DLD1 (cell line): Measurements from ENCODE around the gene OR10H5.
"Not testable (repeated sequence)": the region's sequence is repeated elsewhere in the genome, so short reads cannot be mapped to it uniquely, and the experiment has no call there.

ENCODE experiments used
- in situ Hi-C: cut with HindIII; loops from 2 replicates; pipeline ENCODE4 v1.10.0; 2017; ENCODE audit warnings: low sequenced_read_pairs

OR10H5 gene

DNA sequence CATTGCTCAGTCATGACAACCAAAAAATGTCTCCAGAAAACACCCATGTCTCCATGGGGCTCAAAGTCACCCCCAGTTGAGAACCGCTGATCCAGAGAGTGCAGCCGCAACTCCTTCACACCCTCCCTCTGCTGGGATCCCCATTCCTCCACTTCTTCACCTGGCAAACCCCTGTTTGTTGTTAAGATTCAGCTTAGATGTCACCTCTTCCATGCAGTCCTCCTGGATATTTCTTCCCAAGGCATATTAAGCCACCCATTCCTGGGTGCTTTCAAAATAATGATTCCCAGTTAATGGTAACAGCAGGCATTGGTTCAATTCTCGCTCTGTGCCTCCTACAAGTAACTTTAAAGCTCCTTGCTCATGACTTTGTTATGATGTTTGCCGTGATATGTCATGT is 24.0 kb downstream of the OR10H5 start:
- in situ Hi-C loops, result no loop called here

DNA sequence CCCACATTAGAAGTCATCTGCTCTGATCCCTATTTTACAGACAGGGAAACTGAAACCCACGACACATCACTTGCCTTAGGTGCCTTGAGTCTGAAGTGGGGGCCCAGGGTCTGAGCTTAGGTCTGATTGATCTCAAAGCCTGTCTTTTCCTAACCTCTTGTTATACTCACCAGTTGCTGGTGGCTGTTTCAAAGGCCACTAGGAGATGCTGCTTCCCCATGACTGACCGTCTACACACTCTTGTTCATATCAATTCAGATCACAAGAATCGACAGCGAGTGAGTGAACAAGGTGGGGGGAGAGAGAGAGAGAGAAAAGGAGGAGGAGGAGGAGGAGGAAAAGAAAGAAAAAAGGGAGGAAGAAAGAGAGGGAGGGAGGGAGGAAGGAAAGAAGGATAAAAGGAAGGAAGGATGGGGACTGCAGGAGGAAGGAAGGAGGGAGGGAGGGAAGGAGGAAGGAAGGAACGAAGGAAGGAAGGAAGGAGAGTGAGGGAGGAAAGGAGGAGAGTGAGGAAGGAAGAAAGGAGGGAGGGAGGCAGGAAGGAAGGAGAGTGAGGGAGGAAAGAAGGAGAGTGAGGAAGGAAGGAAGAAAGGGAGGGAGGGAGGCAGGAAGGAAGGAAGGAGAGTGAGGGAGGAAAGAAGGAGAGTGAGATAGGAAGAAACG is 24.7 kb downstream of the OR10H5 start:
- in situ Hi-C loops, result no loop called here

DNA sequence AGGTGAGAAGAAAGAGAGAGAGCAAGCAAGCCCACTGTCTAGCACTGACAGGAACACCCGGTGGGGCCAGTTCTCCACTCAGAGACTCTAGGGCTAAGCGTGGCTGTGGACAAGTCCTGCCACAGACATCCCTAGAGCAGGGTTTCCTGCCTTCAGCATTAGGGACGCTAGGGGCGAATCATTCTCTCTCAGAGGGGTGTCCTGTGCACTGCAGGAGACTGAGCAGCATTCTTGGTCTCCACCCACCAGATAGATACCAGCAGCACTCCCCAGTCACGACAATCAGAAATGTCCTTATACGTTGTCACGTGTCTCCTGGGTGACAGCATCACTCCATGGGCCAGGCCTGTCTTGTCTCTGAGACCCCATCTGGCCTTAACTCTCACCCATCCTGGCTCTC is 26.5 kb downstream of the OR10H5 start:
- in situ Hi-C loops, result no loop called here

DNA sequence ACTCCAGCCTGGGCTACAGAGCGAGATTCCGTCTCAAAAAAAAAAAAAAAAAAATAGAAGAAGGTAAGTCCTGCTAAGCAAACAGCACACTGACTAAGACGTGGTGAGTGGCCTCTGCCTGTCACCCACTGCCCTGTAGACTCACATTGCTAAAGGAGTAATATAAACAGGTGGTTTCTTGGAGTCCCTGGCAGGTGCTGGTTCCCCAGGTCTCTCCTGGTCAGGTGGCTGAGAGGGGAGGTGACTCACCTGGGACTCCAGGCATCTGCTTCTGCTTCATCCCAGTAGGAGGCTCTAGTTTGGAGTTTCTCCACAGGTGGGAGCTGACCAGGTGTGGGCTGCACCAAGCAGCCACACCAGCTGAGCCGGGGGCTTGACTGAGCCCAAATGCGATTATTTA is 27.8 kb downstream of the OR10H5 start, which contains the start of gene OR10H1:
Gene OR10H1, minus strand, starts transcription at position 359 of the 400 bp plus-strand sequence. CDS start 7,627 bp downstream, outside the sequence.
- in situ Hi-C loops, result no loop called here

DNA sequence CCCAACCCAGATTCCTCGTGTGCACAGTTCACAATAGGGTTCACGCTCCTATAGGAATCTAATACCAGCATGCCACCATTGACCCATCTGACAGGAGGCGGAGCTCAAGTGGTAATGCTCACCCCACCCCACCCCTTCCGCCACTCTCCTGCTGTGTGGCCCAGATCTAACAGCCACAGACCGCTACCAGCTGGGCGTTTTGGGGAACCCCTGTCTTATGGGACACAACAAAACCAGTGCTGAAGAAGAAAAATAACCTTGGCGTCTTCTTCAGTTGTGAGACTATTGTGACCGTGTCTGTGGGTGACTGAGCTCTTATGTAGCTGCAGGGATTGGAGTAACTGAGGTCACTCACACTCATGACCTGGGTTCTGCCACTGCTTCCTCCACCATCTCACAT is 33.2 kb downstream of the OR10H5 start:
- in situ Hi-C loops, result no loop called here

DNA sequence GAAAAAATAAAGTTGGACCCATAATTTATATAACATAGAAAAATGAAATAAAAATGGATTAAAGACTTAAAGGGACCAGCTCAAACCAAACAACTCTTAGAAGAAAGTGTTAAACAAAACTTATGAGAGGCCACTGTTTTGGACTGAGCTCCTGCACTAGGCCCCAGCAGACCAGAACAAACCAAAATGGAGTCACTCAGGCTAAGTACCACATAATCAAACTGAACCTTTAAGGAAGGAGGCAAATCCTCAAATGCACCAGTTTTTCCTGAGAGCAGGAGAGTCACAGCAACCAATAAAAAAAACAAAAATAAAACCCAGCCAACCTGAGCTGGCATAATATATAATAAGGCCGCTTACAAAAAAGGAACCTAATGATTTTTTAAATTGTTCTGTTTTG is 38.3 kb downstream of the OR10H5 start:
- in situ Hi-C loops, result no loop called here

DNA sequence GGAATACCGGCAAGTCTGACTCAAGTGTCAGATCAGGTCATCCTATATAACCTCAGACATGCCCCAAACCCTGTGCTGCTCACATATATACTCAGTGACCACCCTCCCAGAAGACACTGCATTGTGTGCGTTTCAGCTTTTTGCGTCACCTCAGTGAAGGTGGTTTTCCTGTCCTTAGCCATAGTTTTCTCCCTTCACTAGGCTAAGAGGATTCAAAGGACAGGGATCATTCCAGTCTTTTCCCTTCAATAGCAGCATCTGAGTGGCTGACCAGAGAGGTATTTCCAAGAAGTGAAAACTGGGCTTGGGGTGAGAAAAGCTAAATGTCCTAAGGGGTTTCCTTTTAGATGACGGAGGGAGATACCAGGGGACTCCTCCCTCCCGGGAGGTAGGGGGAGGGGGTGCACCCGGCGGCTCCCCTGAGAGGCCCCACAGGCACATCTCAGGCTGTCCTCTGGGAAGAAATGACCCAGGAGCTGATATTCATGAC is 40.7 kb downstream of the OR10H5 start:
- in situ Hi-C loops, result no loop called here

DNA sequence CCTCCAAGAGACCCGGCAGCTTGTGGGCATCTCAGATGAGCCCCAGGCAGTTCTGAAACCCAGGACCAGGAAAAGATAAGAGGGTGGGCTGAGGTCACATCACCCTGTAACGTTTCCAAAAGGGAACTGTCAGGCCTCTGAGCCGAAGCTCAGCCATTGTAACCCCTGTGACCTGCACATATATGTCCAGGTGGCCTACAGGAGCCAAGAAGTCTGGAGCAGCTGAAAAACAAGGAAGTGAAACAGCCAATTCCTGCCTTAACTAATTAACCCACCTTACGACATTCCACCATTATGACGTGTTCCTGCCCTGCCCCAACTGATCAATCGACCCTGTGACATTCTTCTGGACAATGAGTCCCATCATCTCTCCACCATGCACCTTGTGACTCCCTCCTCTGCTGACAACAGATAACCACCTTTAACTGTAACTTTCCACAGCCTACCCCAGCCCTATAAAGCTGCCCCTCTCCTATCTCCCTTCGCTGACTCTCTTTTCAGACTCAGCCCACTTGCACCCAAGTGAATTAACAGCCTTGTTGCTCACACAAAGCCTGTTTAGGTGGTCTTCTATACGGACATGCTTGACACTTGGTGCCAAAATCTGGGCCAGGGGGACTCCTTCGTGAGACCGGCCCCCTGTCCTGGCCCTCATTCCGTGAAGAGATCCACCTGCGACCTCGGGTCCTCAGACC is 41.3 kb downstream of the OR10H5 start:
- in situ Hi-C loops, result not testable (repeated sequence)

DNA sequence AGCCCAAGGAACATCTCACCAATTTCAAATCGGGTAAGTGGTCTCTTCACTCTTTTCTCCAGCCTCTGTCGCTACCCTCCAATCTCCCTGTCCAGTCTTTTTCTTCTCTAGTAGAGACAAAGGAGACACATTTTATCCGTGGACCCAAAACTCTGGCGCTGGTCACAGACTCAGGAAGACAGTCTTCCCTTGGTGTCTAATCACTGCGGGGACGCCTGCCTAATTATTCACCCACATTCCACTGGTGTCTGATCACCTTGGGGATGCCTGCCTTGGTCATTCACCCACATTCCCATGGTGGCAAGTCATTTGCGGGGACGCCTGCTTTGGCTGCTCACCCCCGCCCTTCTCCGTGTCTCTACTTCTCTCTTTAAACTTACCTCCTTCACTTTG is 41.8 kb downstream of the OR10H5 start:
- in situ Hi-C loops, result no loop called here

DNA sequence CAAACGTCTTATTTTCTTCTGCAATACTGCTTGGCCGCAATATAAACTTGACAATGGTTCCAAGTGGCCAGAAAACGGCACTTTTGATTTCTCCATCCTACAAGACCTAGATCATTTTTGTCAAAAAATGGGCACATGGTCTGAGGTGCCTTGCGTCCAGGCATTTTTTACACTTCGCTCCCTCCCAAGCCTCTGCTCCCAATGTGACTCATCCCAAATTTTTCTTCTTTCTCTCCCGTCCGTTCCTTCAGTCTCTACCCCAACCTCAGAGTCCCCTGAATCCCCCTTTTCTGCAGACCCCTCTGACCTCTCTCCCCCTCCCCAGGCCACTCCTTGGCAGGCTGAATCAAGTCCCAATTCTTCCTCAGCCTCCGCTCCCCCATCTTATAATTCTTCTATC is 42.3 kb downstream of the OR10H5 start:
- in situ Hi-C loops, result loop anchor here (10.0 kb wide), 1 partner anchor 85 kb away; no protein-coding TSS in a partner anchor

DNA sequence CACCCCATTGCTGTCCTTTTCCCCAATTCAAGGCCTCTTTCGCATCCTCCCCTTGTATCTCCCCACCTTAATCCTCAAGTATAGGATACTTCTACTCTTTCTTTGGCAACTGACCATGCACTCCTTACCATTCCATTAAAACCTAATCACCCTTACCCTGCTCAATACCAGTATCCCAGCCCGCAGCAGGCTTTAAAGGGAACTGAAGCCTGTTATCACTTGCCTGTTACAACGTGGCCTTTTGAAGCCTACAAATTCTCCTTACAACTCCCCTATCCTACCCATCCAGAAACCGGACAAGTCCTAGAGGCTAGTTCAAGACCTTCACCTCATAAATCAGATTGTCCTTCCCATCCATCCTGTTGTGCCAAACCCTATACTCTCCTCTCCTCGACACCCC is 44.2 kb downstream of the OR10H5 start:
- in situ Hi-C loops, result loop anchor here (10.0 kb wide), 1 partner anchor 87 kb away; no protein-coding TSS in a partner anchor

DNA sequence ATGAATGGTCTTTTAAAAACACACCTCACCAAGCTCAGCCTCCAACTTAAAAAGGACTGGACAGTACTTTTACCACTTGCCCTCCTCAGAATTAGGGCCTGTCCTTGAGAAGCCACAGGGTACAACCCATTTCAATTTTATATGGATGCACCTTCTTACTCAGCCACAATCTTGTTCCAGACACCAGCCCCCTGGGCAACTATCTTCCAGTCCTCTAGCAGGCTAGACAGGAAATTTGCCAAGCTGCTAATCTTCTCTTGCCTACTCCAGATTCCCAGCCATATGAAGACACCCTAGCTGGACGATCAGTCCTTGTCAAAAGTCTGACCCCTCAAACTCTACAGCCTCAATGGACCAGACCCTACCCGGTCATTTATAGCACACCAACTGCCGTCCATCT is 46.8 kb downstream of the OR10H5 start:
- in situ Hi-C loops, result loop anchor here (10.0 kb wide), 1 partner anchor 89 kb away; no protein-coding TSS in a partner anchor

DNA sequence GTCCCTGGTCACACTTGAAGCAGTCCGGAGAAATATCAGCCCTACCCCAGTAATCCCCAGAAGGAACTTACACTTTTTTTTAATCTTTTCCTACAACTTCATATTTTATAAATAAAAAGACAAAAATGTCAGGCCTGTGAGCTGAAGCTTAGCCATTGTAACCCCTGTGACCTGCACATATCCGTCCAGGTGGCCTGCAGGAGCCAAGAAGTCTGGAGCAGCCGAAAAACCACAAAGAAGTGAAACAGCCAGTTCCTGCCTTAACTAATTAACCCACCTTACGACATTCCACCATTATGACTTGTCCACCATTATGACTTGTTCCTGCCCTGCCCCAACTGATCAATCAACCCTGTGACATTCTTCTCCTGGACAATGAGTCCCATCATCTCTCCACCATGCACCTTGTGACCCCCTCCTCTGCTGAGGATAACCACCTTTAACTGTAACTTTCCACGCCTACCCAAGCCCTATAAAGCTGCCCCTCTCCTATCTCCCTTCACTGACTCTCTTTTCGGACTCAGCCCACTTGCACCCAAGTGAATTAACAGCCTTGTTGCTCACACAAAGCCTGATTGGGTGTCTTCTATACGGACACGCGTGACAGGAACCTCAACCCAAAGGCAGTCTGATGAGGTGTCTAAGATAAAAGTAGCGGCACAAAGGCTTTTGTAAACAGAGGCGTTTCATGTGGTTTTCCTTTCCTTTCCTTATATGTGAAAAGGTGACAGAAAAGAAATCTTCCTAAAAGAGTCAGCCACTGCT is 48.3 kb downstream of the OR10H5 start:
- in situ Hi-C loops, result loop anchor here (10.0 kb wide), 1 partner anchor 91 kb away; no protein-coding TSS in a partner anchor

DNA sequence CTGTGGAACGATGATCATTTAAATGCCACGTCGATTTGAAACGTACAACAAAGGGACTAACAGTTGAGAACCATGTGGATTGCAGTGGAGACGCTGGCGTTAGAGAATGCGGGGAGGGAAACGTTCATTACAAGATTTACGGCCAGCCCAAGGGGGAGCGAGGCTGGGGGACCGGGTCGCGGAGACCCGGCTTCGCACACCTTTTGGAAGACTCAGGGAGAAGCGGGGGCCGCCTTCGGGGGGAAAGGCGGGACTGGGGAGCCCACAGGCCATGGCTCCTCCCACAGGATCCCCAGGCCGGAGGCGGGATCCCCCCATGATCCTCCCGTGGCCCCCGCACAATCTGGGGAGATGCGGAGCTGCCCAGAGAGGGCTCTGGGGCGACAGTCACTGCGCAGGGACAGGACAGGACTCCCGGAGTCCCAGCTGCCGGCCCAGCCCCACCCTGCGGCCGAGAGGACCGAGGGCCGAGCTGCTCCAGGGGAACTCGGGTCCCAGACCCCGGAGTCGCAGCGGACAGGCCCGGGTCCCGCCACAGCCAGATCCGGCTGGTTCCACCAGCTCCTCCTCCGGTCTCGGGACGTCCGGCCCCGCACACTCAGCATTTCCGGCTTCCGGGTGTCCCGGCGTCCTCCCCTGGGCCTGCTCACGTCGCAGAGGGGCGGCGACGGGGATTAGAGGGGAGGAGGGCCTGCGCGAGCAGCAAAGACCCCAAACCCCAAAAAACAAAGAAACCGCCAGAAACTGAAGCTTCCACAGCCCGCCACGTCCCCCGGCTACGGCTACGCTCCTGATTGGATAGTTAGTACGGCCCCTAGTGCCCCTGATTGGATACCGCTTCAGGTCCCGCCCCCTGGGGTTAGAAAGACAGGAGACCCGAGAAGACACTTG is 49.1 kb downstream of the OR10H5 start:
- in situ Hi-C loops, result loop anchor here (10.0 kb wide), 1 partner anchor 92 kb away; no protein-coding TSS in a partner anchor

DNA sequence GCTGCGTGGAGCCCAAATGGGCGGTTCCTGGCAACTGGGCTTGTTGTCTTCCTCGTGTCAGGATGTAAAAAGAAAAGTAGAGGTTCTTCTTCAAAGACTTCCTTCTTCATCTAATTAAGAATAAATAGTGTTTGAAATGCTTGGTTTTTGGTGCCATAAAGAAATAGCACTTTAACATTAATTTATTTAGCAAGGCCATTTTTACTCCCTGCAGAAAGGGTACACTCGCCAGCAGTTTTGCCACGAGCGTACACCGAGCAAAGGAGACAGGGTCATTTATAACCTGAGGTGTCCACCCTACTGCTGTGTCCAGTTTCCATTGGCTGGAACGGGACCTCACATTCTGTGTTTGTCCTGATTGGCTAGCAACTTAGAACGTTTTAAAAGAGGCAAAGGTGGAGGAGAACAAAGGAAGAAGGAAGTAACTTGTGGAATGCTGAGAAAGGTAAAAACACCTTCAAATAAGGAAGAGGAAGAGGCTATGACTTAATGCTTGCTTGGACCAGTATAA is 49.8 kb downstream of the OR10H5 start:
- in situ Hi-C loops, result loop anchor here (10.0 kb wide), 1 partner anchor 92 kb away; no protein-coding TSS in a partner anchor

DNA sequence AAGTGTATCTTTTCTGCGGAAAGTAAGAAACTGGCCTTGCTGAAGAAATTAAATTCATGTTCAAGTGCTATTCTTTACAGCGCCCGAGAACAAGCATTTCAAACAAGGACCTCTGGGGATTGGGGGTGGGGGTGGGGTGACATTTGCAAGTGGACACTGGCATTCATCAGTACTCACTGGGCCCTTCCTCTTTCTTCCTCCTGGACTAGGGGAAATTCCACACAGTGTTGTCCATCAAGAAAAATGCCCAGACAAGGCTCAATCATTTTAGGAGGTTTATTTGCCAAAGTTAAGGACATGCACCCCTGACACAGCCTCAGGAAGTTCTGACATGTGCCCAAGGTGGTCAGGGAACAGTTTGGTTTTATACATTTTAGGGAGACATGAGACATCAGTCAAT is 50.9 kb downstream of the OR10H5 start:
- in situ Hi-C loops, result loop anchor here (10.0 kb wide), 1 partner anchor 94 kb away; no protein-coding TSS in a partner anchor

DNA sequence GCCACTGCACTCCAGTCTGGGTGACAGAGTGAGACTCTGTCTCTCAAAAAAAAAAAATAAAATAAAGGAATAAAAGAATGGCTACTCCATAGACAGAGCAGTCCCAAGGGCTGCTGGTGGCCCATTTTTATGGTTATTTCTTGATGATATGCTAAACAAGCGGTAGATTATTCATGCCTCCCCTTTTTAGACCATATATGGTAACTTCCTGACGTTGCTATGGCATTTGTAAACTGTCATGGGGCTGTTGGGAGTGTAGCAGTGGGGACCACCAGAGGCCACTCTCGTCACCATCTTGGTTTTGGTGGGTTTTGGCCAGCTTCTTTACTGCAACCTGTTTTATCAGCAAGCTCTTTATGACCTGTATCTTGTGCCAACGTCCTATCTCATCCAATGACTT is 52.4 kb downstream of the OR10H5 start:
- in situ Hi-C loops, result loop anchor here (10.0 kb wide), 1 partner anchor 95 kb away; no protein-coding TSS in a partner anchor

DNA sequence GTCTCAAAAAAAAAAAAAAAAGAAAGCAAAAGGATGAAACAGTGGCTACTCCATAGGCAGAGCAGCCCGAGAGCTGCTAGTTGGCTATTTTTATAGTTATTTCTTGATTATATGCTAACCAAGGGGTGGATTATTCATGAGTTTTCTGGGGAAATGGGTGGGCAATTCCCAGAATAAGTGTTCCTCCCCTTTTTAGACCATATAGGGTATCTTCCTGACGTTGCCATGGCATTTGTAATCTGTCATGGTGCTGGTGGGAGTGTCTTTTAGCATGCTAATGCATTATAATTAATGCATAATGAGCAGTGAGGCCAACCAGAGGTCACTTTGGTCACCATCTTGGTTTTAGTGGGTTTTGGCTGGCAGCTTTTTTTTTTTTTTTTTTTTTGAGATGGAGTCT is 53.4 kb downstream of the OR10H5 start:
- in situ Hi-C loops, result no loop called here

DNA sequence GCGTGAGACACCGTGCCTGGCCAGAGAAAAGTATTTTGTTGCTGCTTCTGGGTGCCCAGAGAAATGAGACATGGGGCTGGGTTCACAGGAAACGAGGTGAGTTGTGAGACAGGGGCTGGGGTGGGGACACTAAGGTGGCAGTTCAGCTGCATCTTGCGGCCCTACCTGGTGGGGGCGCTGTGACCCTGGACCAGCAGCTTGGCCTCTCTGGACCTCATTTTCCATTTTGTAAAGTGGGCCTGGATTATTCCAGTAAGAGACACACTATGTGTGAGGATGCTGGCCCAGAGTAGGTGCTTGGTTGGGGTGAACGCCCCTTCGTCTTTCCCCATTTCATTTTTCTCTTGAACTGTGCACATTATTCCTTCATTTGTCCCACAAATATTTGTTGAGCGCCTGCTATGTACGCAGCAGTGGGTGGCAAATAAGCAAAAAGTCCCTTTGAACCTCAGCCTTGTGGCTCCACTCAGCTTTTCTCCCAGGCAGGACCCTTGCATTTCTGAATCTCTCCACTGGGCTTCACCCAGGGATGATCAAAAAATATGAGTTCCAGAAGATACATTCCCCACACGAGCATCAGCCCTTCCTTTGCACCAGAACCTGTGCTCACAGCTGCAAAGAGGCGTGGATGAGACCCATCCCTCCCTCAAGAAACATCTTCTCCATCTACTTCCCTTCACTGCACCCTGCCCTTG is 54.6 kb downstream of the OR10H5 start:
- in situ Hi-C loops, result no loop called here
